GM19328 (cell line): ENCODE measurements around the gene DAZAP1.
"Not testable (repeated sequence)": the region's sequence is repeated elsewhere in the genome, so short reads cannot be mapped to it uniquely, and the experiment has no call there.

ENCODE experiments used
- ATAC-seq: cut with Tn5 transposase; IDR thresholded peaks from one replicate; pipeline ENCODE4 v1.9.1; 2021; ENCODE audit warnings: mild to moderate bottlenecking, moderate library complexity; ENCODE audit not compliant: unreplicated experiment

DAZAP1 gene

DNA sequence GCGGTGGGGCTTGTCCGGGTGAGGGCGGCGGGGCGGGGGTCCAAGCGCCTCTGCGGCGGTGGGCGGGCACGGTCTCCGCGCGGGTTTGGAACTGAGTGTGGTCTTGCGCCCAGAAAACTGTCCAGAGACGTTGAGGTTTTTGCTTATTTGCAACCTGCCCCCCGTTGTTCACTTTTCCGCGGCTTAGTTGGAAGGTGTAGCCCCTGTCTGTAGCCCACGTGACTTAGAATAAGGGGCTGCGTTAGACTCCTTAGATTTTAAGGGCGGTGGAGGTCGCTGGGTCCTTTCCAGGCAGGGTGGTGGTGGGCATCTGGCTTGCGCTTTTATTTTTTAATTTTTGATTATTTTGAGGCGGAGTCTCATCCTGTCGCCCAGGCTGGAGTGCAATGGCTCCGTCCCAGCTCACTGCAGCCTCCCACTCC is 31.6 kb downstream of the DAZAP1 start:
- no peak for ATAC-seq

DNA sequence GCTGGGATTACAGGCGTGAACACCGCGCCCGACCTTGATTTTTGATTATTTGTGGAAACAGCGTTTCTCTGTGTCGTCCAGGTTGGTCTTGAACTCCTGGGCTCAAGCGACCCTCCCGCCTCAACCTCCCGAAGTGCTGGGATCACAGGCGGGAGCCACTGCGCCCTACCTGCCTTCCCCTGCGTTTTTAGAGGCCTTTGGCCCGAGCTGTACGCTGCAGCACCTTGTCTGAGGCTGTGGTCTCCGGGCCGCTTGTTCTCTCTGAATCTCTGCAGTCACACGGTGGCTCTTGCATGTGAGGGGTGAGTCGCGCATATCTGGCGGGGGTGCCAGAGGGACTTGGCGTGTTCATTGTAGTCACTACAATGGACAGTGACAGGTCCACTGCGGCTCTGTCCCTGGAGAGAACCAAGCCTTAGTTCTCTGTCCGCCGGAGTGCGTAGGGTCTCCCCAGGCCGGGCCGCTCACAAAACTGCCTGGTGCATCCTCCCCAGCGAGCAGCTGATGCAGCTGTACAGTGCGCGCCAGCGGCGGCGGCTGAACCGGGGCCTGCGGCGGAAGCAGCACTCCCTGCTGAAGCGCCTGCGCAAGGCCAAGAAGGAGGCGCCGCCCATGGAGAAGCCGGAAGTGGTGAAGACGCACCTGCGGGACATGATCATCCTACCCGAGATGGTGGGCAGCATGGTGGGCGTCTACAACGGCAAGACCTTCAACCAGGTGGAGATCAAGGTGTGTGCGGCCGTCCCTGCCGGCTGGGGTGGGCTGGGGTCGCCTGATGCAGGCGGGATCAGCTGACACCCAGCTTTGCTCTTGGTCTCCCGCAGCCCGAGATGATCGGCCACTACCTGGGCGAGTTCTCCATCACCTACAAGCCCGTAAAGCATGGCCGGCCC is 32.4 kb downstream of the DAZAP1 start:
- ATAC-seq: not testable (repeated sequence)

DNA sequence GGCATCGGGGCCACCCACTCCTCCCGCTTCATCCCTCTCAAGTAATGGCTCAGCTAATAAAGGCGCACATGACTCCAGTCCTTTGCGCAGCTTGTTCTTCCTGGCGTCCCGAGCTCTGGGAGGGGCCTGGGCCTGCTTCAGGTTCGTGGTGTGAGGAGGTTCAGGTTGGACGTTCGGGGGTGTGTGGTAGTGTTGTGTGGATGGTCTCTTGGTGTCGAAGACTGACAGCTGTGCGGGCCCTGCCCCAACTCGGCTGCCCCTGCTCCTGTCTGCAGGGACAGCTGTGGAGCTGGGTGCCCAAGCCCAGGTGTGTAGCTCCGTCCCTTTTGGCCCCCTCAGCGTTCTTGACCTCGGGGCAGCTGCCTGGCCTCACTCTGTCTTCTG is 33.0 kb downstream of the DAZAP1 start:
- no peak for ATAC-seq

DNA sequence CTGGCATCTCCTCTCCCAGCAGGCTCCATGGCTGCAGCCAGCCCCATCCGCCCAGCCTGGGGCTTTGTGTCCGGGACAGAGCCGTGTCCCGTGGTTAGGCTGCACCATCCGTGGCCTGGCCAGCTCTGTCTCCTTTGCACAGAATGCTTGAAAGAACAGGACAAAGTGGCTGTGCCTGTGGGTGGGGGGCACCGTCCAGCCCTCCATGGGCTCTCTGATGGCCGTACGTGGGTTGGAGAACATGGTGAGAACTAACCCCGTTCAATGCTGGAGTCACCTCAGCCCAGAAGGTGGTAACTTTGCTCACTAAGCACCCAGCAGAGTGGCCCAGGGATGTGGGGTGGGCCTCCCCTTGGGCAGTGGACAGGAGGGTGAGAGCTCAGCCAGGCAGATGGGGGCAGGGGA is 33.6 kb downstream of the DAZAP1 start:
- ATAC-seq: no peak

DNA sequence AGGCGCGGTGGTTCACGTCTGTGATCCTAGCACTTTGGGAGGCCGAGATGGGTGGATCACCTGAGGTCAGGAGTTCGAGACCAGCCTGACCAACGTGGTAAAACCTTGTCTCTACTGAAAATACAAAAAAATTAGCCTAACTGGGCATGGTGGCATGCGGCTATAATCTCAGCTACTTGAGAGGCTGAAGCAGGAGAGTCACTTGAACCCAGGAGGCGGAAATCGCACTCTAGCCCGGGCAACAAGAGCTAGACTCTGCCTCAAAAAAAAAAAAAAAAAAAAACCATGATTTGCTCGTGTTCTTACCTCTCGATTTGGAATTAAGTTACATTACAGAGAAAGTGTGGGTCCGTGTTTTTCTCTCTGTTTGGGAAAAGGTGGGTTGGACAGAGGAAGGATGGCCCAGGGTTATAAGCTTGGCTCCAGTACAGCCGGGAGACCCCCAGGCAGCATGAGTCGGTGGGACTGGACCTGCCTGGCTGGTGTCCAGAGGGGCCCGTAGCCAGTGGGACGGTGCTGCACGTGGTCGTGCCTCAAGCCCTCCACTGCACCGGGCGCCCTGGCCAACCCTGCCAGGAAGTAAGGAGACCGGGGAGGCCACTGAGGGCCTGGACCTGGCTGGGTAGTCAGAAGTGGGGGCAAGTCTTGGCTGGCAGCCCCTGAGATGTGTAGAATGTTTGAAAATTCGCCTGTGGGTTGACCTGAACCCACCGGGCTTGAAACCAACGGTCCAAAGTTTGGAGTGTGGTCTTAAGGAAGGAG is 34.5 kb downstream of the DAZAP1 start:
- no peak for ATAC-seq

DNA sequence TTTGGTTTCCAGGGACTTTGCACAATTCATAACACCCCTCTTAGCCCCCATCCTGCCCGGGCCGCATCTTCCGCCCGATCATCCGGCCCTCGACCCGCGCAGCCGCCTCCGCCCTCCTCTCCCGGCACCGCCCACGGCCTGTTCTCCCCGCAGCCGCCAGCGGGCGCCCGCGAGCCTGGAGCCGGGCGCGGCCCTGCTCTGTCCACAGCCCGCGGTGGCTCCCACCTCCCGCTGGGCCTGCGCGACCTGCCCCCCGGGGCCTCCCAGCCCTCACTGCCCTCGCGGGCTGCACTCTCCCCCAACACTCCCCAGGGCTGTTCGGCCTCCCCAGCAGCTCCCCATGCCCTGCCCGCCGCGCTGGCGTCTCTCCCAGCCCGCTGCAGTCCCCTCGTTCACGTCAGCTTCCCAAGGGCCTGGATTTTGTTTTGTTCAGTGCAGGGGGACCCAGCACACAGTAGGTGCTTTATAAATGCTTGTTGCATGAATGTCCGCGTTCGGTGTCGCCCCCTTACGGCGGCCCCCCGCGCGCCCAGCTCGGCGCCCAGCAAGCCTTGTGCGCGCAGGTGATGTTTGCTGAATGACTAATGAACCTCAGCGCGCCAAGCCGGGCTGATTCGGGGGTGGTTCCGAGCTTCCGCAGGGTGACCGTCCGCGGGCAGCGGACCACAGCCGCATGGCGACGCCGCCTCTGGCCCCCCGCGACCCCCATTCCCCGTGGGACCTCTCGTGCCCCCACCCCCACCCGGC is 38.0 kb downstream of the DAZAP1 start:
- no peak for ATAC-seq

DNA sequence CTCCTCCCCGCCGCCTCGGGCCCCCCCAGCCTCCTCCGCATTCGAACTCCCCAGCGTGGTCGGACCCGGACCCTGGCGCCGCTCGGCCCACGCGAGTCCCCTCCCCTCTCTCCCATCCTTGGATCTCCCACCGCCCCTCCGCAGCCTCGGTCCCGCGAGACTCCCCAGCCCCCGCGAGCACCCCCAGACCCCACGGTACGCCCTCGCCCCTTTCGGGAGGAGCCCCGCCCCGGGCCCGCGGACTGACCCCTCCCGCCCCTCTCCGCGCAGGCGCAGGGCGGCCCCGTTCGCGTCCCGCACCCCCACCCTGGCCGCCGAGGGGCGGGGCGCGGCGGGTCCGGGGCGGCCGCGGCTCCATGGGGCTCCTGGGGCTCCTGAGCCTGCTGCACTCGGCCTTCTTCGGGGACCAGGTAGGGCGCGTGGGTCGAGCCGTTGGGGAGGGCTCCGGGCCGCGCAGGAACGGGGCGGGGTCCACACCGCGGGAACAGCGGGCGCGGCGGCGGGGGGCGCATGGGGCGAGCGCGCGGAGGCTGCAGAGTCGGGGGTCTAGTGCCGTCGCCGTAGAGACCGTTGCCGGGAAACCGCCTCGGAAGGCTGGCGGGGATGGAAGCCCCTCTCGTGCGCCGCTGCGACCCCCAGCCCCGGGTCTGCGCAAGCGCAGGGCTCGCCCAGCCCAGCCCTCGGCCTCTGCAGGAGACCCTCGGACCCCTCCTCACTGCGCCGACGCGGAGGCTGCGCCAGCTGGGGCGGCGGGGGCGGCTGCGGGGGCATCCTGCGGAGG is 38.7 kb downstream of the DAZAP1 start:
- no peak for ATAC-seq

DNA sequence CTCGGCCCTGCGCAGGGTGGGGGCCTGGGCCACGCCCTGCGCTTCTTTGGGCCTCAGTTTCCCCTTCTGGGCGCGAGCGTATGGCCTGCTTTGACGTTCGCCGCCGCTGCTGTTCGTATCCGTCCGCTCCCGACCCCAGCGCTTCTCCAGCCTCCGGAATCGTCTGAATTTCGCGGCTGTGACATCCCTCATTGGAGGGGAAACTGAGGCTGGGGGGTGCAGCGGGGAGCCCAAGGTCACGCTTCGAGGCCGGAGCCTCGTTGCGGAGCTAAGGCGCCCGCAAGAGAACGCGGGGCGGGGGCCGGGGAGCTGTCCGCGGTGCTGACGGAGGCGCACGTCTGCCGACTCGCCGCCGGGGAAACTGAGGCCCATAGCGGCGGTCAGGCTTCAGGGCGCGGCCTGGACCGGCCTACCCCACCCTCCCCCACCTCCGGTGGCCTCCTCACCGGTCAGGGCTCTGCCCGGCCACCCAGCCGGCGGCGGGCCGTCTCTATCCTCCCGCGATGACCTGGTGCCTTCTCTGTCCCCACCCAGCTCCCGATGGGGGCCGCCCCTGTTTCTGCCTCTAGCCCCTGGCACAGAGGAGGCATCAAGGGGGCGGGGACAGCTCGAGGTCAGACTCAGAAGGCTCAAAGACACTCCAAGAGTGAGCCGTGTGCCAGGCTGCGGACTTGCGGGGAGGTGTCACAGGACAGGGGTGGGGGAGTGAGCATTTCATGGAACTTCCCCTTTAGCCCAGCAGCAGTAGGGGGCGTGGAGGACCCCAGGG is 39.5 kb downstream of the DAZAP1 start:
- no peak for ATAC-seq

DNA sequence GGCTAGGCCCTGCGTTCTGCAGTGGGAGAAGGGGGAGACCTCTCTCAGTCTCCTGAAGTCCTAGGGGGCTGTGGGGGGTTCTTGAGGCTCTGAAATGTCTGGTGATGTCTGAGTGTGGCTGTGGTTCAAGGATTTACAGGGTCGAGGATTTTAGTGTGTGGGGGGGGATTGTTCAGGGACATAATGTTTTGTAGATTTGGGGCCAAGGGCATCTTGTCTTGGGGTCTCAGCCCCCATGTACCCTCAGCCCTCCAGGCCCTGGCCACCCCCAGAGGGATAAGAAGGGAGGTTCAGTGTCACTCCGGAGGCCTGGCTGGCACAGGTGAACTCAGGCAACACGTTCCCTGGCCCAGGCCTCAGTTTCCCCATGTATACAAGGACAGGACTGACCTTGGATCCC is 40.1 kb downstream of the DAZAP1 start:
- ATAC-seq: no peak

DNA sequence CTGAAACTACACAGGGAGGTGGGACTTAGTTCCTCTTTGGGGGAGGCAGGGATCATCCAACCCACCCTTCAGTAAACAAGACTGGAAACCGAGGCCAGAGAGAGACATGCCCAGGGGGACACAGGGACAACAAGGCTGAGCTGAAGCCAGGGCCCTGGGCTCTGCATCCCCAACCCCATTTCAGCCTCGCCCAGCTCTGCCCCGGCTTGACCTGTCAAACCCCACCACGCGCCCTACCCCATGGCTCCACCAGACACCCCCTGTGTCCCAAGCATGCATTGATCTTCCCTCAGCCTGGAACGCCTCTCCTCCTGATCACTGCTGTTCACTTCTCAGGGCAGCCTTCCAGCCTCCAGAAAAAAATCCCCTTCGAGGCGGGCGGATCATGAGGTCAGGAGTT is 40.6 kb downstream of the DAZAP1 start:
- ATAC-seq: no peak

DNA sequence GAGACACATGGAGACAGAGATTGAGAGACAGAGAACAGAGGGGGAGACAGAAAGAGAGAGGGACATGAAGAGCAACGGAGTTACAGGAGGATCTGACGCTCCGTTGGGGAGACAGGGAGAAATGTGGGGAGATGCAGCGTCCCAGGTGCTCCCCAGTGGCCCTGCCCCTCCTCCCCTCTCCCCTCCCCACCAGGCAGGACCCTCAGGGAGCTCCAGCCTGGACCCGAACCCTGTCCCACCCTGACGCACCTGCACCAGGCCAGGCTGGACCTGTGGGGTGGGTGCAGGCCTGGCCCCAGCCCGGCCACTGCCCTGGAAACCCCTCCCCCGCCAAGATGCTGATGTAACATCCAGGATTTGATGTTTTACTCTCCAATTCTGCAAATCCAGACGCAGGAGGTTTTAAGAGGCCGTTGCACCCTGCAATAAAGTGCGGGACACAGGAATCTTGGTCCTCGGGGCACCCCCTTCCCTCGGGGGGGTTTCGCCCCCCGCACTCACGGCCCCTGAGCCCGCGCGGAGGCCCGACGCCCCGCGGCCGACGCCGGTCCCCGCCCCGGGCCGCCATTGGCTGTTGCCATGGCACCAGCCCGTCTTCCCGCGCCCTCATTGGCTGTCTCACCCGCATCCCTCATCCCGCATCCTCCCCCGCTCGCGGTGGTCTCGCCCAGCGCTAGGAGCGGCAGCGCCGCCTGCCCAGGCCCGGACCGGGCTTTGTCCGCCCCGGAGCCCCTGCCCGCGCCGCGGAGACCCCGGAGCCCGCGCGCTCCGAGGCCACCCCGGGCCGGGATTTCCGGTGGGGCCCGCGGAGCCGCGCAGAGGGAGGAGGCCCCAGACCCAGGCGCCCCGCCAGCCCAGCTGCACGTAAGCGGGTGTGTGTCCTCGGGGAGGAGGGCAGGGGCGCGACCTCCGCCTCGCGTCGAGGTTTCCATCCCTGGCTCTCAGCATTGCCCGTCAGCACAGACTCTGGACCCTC is 42.4 kb downstream of the DAZAP1 start, which contains the start of gene APC2:
Gene APC2 (plus strand): TSS at position 655 of the 976 bp plus-strand sequence. CDS start 2,881 bp downstream, outside the sequence.
- ATAC-seq: no peak

DNA sequence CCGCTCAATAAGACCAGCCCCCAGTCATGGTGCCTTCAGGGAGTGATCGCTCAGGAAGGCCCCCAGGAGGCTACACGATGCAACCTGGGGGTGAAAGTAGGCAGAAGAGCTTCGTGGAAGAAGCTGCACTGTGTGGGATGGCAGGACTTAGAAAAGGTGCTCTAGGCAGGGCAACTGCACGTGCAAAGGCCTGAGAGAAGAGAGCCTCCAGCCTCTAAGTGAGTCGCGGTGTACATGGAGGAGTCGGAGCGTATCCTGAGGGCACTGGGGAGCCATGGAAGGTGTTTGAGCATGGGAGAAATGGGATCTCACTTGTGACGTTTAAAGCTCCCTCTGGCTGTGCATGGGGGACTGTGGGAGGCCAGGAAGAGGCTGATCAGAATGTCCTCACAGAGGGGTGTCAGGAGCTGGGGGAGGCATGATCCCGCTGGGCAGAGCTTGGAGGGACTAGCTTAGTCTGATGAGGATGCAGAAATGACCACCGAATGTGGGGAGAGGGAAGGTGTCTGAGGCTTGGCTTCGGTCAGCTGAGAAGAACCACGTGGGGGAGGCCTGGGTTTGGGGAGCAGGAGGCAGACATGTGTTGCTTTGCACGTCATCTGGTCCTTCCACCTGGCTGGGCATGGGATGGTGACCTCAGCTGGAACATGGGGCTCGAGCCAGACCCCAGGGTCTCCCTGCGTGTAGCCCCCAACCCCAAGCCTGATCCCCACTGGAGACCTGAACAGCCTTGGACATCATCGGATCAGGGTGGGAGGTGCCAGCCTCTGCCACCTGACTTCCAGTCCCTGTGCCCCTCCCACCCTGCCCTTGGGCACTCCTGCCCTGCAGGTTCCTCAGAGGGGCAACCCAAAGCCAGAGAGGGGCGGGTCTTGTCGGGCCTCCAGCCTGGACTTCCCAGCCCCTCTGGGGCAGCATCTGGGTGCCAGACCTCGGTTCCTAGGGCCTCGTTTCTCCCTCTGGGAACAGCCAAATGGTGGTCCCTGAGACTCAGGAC is 43.6 kb downstream of the DAZAP1 start:
- no peak for ATAC-seq

DNA sequence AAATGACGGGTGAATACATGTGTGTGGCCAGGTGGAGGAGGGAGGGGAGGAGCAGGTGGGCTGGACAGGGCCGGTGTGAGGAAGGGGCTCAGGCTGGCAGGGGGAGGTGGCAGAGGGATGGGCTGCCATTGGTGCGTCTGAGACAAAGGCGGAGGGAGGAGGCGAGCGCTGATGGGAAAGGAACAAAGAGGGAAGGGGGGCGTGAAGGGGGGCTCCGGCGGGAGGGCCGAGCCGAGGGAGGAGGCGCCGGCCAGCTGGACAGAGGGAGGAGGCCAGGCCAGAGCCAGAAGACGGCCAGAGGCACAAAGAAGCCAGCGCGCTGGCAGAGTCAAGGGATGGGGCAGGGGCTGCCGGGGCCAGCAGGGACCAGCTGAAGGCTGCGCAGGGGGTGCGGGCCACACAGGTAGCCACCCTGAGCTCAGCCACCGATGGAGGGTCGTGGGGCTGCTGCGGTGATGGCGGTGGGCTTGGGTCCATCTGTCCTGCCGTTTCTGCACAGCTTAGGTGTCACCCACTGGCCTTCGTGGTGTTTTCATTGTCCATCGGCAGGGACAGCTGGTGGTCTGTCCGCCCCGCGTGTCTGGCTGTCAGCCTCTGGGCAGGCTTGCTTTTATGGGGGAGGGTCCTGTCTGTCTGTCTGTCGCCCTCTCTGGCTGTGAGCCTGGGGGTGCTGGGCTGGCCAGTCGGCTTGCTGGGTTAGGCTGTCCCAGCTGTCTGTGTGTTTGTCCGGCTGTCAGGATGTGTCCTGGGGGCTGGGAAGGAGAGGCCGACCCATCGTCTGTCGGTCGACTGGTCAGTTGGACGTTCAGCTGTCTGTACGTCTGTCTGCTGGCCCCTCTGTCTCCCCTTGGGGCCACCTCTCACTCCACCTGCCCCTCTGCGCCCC is 44.8 kb downstream of the DAZAP1 start:
- ATAC-seq: no peak

DNA sequence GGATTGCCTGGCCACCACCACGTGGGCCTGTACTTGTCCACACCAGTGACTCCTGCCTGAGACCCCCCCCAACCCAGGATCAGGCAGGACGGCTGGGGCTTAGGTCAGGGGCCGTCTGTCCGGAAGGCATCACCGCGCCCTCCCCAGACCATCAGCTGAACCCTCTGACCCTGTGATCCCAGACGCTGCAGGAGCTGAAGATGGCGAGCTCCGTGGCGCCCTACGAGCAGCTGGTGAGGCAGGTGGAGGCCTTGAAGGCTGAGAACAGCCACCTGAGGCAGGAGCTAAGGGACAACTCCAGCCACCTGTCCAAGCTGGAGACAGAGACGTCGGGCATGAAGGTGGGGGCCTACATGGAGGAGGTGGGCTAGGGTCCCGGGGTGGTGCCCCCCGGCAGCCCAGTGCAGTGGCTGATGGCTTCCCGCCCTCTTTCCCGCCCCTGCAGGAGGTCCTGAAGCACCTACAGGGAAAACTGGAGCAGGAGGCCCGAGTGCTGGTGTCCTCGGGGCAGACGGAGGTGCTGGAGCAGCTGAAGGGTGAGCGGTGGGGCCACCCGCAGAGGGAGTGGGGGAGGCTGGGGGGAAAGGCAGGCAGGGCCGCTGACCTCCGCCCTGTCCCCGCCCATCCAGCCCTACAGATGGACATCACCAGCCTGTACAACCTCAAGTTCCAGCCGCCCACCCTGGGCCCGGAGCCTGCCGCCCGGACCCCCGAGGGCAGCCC is 45.6 kb downstream of the DAZAP1 start:
- no peak for ATAC-seq

DNA sequence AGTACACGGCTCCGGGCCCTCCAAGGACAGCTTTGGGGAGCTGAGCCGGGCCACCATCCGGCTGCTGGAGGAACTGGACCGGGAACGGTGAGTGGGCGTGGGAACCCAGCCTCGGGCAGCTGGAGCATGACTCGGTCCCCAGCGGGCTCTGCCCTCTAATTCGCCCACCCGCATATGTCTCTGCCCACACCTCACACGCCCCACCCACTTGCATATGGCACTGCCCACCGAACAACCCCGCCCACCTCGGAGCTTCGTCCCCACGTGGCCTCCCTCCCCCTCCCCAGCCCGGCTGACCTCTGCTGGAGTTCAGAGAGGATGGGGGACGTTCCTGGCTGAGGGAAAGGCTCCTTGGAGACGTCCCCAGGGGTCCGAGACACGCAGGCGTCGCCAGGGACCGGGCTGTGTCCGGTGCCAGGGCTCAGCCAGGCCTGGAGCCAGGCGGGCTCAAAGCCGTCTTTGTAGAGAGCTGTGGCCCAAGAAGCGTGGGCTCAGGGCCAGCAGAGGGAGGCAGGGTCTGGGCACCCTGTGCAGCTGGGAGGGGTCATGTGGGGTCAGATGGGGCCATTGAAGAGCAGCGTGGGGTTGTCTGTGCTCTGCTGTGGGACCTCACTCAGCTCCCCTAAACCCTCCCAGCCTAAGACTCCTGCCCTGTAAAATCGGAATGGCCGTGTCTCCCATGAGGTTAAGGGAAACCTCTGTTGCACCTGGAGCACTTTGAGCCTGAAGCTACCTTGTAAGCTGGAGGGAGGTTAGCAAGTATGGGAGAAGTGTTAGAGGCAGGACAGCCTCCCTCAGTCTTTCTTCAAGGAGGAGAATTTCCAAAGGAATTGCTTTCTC is 46.4 kb downstream of the DAZAP1 start:
- ATAC-seq: no peak
